ENCODE results near the gene ADARB2. TPM values are rescaled to one million over a fixed set of nuclear protein-coding genes. Genes with fewer than 3 reads are reported as not detected.

Gene ADARB2
- total and polyA plus RNA-seq, 10 of the 15 experiments (the other 5 are each of a cell fraction or from before 2014, with no cell fraction given): 0.02 to 4.1 (median 0.76) TPM

- TF ChIP-seq ZSCAN29 (IDR thresholded peaks at IDR 0.05) (no peak), MYC (IDR thresholded peaks at IDR 0.05; ENCODE audit: insufficient read depth, insufficient read length, insufficient replicate concordance, low read length, severe bottlenecking) (no peak), CREB1 (IDR thresholded peaks at IDR 0.05; ENCODE audit: low read depth) (no peak)
Measured at GRCh38 chr10:1138529-1138928, 598.8 kb downstream of the ADARB2 start (continued).

DNA sequence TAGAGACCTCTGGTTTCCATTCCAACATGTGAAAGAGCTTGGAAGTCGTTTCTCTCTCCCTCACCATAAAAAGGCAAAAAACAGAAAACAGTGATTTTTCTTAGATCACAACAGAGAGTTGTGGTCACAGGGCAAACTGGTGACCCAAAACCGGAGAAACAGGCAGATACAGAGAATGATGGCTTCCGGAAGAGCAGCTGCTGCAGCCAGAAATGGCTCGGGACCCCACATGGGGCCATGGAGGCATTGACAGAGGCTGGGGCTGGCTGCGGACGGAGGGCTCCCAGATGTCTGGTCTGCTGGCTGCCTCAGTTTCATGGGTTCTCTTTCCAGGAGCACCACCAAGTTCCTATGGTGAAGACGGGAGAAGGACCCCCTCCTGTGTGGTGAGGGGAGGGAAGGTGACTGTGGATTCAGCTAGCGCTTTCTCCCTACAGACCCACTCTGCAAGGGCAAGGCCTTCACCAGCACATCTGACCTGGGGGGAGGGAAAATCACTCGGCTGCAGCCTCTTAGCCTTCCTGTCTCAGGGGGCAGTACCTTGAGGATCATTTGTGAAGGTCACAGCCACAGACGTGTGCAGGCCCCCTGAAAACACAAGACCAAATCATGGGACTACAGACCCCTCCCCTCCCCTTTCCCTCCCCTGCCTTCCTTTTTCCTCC lies 599.7 kb downstream of the ADARB2 start:
- no peak for DNase-seq (ENCODE audit: low read depth, low spot score)
- peaks cover 2% of the 10 kb centered on the region; the same call in 2 of the 3 replicates for H3K9me3 ChIP-seq (replicated peaks; ENCODE audit: control insufficient read depth, insufficient read depth, low read length)
- intact Hi-C loops (cut with micrococcal nuclease; ENCODE audit: unreplicated experiment): no loop called here
- no peaks in the 10 kb centered on the region for H3K27me3 ChIP-seq (replicated peaks in 1 of 2; ENCODE audit: control insufficient read depth in 2 of 2, insufficient read depth in 2 of 2, low read length in 1 of 2)
- in situ Hi-C loops (cut with MboI): no loop called here
- TF ChIP-seq POU2F2 (IDR thresholded peaks at IDR 0.05; ENCODE audit: borderline replicate concordance, low read depth, low read length) (no peak), ZZZ3 (IDR thresholded peaks at IDR 0.05; ENCODE audit: control insufficient read depth, insufficient read length, low read depth) (no peak), NR2F1 (conservative IDR thresholded peaks at IDR 0.05) (no peak), WRNIP1 (IDR thresholded peaks at IDR 0.05; ENCODE audit: borderline replicate concordance, low read depth, low read length) (no peak), CBX5 (IDR thresholded peaks at IDR 0.05; ENCODE audit: low read depth) (no peak), SREBF1 (IDR thresholded peaks at IDR 0.05; ENCODE audit: low read length) (no peak), NFIC (IDR thresholded peaks at IDR 0.05; ENCODE audit: low read depth, low read length) (no peak), MYB (IDR thresholded peaks at IDR 0.05; ENCODE audit: borderline replicate concordance, low read depth, low read length) (no peak)
- TF ChIP-seq, protein P1, sequence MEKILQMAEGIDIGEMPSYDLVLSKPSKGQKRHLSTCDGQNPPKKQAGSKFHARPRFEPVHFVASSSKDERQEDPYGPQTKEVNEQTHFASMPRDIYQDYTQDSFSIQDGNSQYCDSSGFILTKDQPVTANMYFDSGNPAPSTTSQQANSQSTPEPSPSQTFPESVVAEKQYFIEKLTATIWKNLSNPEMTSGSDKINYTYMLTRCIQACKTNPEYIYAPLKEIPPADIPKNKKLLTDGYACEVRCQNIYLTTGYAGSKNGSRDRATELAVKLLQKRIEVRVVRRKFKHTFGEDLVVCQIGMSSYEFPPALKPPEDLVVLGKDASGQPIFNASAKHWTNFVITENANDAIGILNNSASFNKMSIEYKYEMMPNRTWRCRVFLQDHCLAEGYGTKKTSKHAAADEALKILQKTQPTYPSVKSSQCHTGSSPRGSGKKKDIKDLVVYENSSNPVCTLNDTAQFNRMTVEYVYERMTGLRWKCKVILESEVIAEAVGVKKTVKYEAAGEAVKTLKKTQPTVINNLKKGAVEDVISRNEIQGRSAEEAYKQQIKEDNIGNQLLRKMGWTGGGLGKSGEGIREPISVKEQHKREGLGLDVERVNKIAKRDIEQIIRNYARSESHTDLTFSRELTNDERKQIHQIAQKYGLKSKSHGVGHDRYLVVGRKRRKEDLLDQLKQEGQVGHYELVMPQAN (conservative IDR thresholded peaks at IDR 0.05): no peak
- TF ChIP-seq, protein P2, sequence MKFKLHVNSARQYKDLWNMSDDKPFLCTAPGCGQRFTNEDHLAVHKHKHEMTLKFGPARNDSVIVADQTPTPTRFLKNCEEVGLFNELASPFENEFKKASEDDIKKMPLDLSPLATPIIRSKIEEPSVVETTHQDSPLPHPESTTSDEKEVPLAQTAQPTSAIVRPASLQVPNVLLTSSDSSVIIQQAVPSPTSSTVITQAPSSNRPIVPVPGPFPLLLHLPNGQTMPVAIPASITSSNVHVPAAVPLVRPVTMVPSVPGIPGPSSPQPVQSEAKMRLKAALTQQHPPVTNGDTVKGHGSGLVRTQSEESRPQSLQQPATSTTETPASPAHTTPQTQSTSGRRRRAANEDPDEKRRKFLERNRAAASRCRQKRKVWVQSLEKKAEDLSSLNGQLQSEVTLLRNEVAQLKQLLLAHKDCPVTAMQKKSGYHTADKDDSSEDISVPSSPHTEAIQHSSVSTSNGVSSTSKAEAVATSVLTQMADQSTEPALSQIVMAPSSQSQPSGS (IDR thresholded peaks at IDR 0.05; ENCODE audit: low read length): no peak
- POLR2A ChIA-PET: no interaction called here
- WGBS (ENCODE audit: insufficient coverage, insufficient replicate concordance, low lambda C conversion rate, missing lambda C conversion rate): 49% methylated on average over 9 of the region's 10 CpGs
- no TSS peak for BruUV-seq (replicated peaks)
- H3K79me2 ChIP-seq (ENCODE audit: control insufficient read depth, insufficient read depth, low read length): no peaks in the 10 kb centered on the region
- no peaks in the 10 kb centered on the region for H4K20me1 ChIP-seq (ENCODE audit: control insufficient read depth, insufficient read depth)
- H3K9ac ChIP-seq (ENCODE audit: control insufficient read depth, insufficient read depth, low read length): no peak overlapping the region
- CTCF ChIA-PET: interaction anchor here (1.1 kb wide), 1 partner anchor 28 kb away, joined by 3 read pairs; no protein-coding TSS in a partner anchor
- no peak overlapping the region for H2AFZ ChIP-seq (ENCODE audit: control insufficient read depth, low read depth, low read length)
- H3K4me2 ChIP-seq (ENCODE audit: control insufficient read depth, insufficient read depth): no peak overlapping the region
- ATAC-seq: no peak
- no peaks in the 10 kb centered on the region for H3K36me3 ChIP-seq (ENCODE audit: control insufficient read depth in 2 of 2, insufficient read depth in 2 of 2, low read length in 1 of 2)
- SMC1A ChIA-PET (ENCODE audit: uncharacterized antibody, unreplicated experiment): no interaction called here
- no peaks in the 10 kb centered on the region for H3K4me1 ChIP-seq (ENCODE audit: control insufficient read depth, insufficient read depth, low read length)
- no peak for FAIRE-seq
- H3K4me3 ChIP-seq: no peak overlapping the region
- H3K27ac ChIP-seq (ENCODE audit: control insufficient read depth, insufficient read depth): no peak overlapping the region
- RAD21 ChIA-PET (ENCODE audit: unreplicated experiment): no interaction called here

Data from GM12878 (cell line).